ENCODE data around the gene PDGFRA.

DNA sequence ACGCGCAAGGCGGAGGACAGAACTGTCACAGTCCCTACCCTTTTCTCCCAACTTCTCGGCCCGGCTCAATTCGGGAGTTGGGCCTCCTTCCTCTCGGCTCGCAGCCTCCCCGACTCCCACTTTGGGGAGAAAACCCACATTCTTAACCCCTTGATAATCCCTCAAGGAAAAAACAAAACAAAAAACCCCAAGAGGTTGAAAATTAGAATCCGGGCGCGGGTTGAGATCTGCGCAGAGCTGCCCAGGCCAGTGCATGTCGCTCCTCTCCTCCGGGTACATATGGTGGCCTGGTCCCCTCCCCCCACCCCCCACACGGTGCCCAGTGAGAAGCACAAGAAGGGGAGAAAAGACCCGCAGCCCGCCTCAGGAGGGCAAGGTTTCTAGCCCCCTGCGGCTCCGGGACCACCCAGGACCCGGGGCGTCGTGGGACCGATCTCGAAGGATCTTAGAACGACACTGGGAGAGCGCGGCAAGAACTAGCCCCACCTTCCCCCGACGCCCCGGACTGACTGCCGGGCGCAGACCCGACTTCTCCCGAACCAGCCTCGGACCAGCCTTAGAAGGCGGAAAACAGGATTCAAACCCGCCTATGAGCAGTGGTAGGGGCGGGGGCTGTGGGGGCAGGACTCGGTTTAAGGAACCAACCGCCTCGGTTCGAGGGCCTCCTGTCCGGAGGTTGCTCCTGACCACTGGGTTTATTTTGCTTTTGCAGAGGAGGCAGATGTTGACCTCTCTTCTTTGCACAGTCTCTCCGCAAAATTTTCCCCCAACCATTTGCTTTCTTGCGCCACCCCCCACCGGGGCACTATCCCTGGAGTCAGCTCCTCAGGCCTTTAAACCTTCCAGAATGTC is 2.5 kb upstream of the PDGFRA start:
- no peak for TF ChIP-seq CTCF (IDR thresholded peaks at IDR 0.05)
- TF ChIP-seq POLR2A (IDR thresholded peaks at IDR 0.05), result no peak
- TF ChIP-seq POLR2AphosphoS5 (IDR thresholded peaks at IDR 0.05), result no peak
